Stimulated activated CD4-positive, alpha-beta T cell treated with anti-CD3 and anti-CD28 coated beads, Interleukin-4, amount 100 ng/mL, for 48 hours (primary cell): ENCODE data around the gene PPIL1.
A peak's percentile ranks its signal among the peaks of the same experiment; 100 is the strongest.
"Not testable (repeated sequence)": the region's sequence is repeated elsewhere in the genome, so short reads cannot be mapped to it uniquely, and the experiment has no call there.

Experiments
- DNase-seq, 2 donors: peaks; one replicate each; pipeline ENCODE4 v3.0.0-alpha.2; 2020; ENCODE audit warnings: low read depth in 2 of 2

PPIL1 gene

GRCh38 chr6:36874443-36875249, at the start of gene PPIL1:
Gene PPIL1, minus strand, starts transcription at chr6:36874803. Its CDS starts 31 bp downstream, at chr6:36874772.
- peak; percentile 75 to 79 for DNase-seq

GRCh38 chr6:36924131-36924530, 49.5 kb upstream of the PPIL1 start:
- DNase-seq: no peak

- DNase-seq: no peak
Measured at GRCh38 chr6:36920546-36920945, 45.9 kb upstream of the PPIL1 start.

DNA sequence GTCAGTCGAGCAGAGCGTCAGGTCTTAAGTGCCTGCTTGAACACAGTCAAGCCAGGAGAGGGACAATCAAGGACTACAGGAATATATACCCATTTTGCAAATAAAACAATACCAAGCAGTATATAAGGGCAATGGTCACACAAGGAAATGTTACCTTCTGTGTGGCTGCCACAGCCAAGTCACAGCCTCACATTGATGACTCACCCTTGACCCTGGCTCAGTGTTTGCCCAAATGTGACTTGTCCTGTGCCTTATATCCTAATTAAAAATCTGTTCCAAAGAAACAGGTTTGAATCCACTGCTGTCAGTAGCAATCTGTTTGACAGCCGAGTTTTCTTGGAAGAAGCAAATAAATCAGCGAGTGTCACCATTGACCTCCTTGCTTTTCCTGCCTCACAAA, 45.4 kb upstream of the PPIL1 start:
- no peak for DNase-seq

- DNase-seq: no peak
Measured at GRCh38 chr6:36917541-36918193, 43.1 kb upstream of the PPIL1 start.

- no peak for DNase-seq
Measured at GRCh38 chr6:36916126-36916525, 41.5 kb upstream of the PPIL1 start.

- DNase-seq: no peak
Measured at GRCh38 chr6:36915599-36915998, 41.0 kb upstream of the PPIL1 start.

DNA sequence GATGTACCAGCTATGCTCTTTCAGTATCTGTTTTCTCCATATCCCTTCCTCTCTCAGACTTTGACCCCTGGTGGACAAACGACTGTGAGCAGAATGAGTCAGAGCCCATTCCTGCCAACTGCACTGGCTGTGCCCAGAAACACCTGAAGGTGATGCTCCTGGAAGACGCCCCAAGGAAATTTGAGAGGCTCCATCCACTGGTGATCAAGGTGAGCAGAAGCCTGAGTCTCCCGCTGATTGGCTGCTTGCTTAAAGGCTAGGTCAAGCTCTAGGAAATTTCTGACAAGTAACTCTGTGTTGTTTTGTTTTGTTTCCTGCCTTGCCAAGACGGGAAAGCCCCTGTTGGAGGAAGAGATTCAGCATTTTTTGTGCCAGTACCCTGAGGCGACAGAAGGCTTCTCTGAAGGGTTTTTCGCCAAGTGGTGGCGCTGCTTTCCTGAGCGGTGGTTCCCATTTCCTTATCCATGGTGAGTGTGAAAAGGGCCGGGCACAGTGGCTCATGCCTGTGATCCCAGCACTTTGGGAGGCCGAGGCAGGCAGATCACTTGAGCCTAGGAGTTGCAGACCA, 39.7 kb upstream of the PPIL1 start:
- DNase-seq: no peak

GRCh38 chr6:36913082-36913481, 38.5 kb upstream of the PPIL1 start:
- DNase-seq: no peak

GRCh38 chr6:36912586-36912985, 38.0 kb upstream of the PPIL1 start:
- peak; percentile 28 to 57 for DNase-seq

DNA sequence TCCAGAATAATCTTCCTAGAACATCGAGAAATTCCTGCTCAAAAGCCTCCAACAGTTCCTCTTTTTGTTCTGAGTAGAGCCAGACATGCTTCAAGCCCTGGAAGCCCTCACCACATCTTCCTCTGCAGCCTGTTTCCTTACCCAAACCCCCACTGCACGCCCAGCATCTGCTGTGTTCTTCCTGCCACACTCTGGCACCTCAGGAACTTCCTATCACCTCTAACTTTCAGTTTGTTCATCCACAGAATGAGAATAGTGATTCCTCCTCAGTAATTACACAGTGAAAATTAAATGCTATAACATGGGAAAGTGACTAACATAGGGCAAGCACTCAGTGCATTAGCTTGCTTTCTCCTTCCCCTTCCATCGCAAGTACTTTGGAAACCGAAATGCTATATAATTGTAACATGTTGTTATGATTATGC, 37.4 kb upstream of the PPIL1 start:
- DNase-seq: peak; percentile 11 to 42

DNA sequence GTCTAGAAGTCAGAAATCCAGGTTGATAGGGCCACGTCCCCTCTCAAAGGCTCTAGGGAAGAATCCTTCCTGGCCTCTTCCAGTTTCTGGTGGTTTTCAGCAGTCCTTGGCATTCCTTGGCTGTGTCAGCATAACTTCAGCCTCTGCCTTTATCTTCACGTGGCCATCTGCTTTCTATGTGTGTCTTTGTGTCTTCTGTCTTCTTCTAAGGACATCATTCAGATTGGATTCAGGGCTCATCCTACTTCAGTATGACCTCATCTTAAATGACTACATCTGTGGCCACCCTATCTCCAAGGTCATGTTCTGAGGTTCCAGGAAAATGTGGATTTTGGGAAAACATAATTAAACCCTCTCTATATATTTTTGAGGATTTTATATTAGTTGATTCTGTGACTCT, 34.1 kb upstream of the PPIL1 start:
- DNase-seq: no peak

DNA sequence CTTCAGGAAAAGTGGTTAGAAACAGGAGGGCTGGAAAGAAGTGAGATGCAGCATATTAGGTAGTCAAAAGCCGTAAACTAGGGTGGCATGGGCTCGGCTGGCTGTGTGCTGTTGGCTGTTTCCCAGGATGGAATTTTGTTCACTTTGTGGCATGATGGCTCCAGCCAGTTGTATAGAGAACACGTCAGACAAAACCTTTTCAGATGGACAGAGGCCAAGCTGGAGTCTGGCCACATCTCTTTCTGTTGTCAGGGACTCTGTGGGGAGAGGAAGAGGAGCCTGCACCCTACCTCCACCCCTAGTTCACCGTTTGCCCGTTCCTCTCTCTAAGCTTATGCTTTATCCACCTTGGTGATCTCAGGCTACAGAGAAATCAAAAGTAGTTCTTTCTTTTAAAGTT, 33.2 kb upstream of the PPIL1 start:
- no peak for DNase-seq

- DNase-seq: no peak
Measured at GRCh38 chr6:36906539-36907325, 32.1 kb upstream of the PPIL1 start.

DNA sequence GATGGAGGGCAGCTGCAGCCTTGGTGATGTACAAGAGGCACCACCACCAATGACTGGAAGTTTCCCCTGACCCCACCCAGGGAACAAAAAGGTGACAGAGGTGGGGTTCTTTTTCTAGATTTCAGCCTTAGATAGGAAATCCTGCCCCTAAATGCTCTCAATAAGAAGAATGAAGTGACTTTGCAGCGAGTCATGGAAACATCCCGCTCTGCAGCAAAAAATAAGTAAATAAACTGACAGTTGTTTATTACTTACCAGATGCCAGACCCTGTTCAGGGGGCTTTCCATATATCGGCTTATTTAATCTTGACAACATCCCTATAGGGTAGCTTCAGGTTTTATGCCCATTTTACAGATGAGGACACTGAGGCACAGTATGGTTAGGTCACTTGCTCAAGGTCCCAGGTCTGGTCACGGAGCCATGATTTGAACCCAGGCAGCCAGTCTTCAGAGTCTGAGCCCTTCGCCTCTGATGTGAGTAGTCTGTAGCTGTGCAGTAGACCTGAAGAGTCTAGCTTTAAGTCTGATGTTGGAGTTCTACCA, 30.3 kb upstream of the PPIL1 start:
- no peak for DNase-seq

DNA sequence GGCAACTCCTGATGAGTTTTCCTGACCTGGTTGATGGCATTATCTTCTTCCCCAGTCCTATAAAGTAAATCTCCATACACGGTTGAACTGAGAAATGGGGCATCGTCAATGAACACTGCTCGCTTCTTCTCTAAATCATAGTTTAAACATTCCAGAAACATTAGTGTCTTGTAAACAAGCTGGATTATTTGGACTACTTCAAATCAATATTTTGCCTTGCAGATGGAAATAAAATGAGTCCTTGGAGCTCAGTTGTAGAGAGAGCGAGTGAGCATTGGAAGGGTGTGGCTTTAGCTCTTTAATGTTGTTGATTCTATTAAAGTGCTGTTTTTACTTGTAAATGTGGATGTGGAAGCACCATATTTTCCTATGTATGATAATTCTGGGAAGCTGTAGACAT, 29.5 kb upstream of the PPIL1 start:
- no peak for DNase-seq

GRCh38 chr6:36897609-36898008, 23.0 kb upstream of the PPIL1 start:
- no peak for DNase-seq

DNA sequence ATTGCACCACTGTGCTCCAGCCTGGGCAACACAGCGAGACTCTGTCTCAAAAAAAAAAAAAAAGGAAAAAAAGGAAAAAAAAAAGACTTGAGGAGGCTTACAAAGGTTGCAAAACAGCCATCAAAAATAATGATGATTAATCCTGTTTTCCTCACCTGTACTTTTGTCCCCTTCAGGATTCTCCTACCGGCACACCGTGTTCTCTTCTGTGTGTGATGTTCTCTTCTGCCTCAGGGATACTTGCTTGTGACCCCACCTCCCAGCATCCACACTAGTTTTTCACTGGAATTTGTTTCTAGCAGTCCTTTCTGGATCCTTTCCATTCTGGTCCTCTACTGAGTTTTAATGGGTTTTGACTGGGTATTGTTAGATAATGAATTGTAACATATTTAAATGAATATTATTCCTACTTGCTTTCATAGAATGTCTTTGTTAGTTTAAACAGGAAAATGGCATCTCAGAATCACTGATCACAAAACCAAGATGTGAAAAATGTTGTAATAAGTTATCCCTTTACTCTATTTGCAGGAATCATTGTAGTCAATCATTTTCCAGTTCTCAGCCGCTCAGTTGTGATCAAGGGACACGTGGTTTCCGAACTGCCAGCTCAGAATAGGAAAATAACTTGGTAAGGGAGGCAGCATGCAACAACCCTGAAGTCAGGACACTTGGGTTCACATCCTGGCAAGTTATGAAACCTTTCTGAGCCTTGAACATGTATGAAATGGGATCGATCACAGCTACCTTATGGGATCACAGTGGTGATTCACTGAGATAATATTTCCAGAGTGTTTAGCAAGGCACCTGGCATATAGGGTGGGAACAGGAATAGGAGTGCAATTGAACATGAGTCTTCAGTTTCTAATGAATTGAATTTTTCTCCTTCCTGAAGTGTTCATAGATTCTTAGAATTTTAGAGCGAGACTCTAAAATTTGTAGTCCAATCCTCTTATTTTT, 19.7 kb upstream of the PPIL1 start:
- no peak for DNase-seq

GRCh38 chr6:36891153-36891552, 16.6 kb upstream of the PPIL1 start:
- DNase-seq: not testable (repeated sequence)

- no peak for DNase-seq
Measured at GRCh38 chr6:36890112-36890663, 15.6 kb upstream of the PPIL1 start.
